Gastroesophageal sphincter (tissue), 4 donors: ENCODE data around the gene TMED8. TPM values are rescaled to one million over a fixed set of nuclear protein-coding genes. Genes with fewer than 3 reads are reported as not detected.

ENCODE experiments used
- ATAC-seq: fragments of 150-250 bp; one replicate; pipeline ENCODE4 v1.9.1; 2016; ENCODE audit warnings: mild to moderate bottlenecking, moderate library complexity
- H3K27ac ChIP-seq, 4 donors: fragments of 200-600 bp; sonication (generic) in 3 of 4; 1 replicate in 3 of 4; 2 replicates in 1 of 4; pipeline ENCODE4 v1.5.1; 2016 to 2019
- H3K27me3 ChIP-seq: fragments of 200-600 bp; sonication (generic); one replicate; pipeline ENCODE4 v1.5.1; 2019
- H3K36me3 ChIP-seq, 2 donors: fragments of 200-600 bp; sonication (generic); one replicate each; pipeline ENCODE4 v1.5.1; 2019; ENCODE audit warnings: control low read depth in 1 of 2
- H3K4me1 ChIP-seq, 3 donors: fragments of 200-600 bp; sonication (generic); 1 replicate in 2 of 3; 2 replicates in 1 of 3; pipeline ENCODE4 v1.5.1; 2016 to 2019; ENCODE audit warnings: control low read depth in 2 of 3
- H3K4me3 ChIP-seq, 2 donors: fragments of 200-600 bp; sonication (generic); one replicate each; pipeline ENCODE4 v1.5.1; 2019; ENCODE audit warnings: mild to moderate bottlenecking in 1 of 2, moderate library complexity in 1 of 2
- H3K9me3 ChIP-seq, 3 donors: fragments of 200-600 bp; sonication (generic); one replicate each; pipeline ENCODE4 v1.5.1; 2017 to 2019; ENCODE audit warnings: control low read depth in 2 of 3
- EP300 ChIP-seq: sonication (generic); formaldehyde crosslinking; IDR thresholded peaks from one replicate; pipeline ENCODE4 v1.6.1; 2017; ENCODE audit warnings: antibody characterized with exemption, mild to moderate bottlenecking
- POLR2A ChIP-seq, 2 donors: fragments of 450-650 bp; IDR thresholded peaks; one replicate each; pipeline ENCODE4 v1.6.1; 2017; ENCODE audit warnings: antibody characterized with exemption in 2 of 2, mild to moderate bottlenecking in 2 of 2, moderate library complexity in 1 of 2
- POLR2AphosphoS5 ChIP-seq: sonication (generic); formaldehyde crosslinking; IDR thresholded peaks from one replicate; pipeline ENCODE4 v1.6.1; 2017; ENCODE audit warnings: antibody characterized with exemption
- WGBS, 2 donors: methylation state at CpG; one replicate each; pipeline ENCODE4 v1.1.5; 2018; ENCODE audit warnings: low coverage in 1 of 2; 5-methylcytosine and 5-hydroxymethylcytosine counted together
- total RNA-seq, 4 donors: library from RNA; depleted of rRNA; stranded (reverse); fragments of >200 nt; gene quantifications; one replicate each; pipeline ENCODE4 v1.1.0, GENCODE V29; 2016
- TF ChIP-seq, protein P1 (sequence below), 4 experiments: fragments of 200-600 bp in 2 of 4; fragments of 450-650 bp in 2 of 4; sonication (generic) in 1 of 4; IDR thresholded peaks; one replicate each; pipeline ENCODE4 v1.5.1; 2017 to 2019; ENCODE audit warnings: antibody characterized with exemption in 4 of 4, mild to moderate bottlenecking in 2 of 4, moderate library complexity in 2 of 4

Gene TMED8, protein sequence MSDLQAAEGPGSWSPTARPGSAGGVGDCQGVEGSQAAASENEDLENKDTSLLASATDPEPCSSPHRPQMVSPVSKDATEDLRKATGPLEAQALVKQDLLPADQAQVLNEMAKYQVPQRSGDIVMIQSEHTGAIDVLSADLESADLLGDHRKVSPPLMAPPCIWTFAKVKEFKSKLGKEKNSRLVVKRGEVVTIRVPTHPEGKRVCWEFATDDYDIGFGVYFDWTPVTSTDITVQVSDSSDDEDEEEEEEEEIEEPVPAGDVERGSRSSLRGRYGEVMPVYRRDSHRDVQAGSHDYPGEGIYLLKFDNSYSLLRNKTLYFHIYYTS
- 10 to 100 TPM; 16.6 to 21.4 (median 20.7) TPM for total RNA-seq

DNA sequence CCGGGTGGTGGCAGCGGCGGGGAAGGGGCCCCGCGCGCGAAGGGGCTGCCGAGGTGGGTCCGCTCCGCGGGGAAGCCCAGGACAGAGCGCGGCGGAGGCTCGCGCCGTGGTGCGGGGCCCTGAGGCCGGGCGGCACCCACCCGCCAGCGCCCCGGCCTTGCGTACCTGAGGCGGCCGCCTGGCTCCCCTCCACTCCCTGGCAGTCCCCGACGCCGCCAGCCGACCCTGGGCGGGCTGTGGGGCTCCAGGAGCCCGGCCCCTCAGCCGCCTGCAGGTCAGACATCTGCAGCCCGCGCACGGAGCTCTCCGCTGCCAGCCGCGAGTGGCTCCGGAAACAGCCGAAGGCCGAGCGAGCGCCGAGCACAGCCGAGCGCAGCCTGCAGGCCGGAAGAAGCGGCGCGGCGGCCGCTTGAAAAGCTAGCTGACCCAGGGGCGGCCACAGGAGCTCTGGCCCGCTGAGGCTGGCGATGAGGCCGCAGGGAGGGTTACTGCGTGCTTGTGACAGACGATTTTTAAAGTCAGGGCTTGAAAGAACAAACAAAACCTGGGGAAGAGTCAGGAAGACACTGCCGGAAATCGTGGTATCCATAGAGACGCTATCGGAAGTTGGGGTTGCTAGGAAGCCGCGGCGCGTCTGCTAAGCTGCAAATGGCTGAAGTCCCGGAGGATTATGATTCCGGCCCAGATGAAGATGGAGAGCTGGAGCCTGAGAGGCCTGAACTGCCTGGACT lies at the start of gene TMED8, which contains the start of gene SAMD15:
TSS of gene TMED8 (minus strand) at position 324 of the 731 bp plus-strand sequence. CDS start at position 283, 41 bp downstream.
TSS of gene SAMD15 (plus strand) at position 609 of the 731 bp plus-strand sequence. CDS start at position 649, 40 bp downstream.
- ATAC-seq = peak; percentile 97
- TF ChIP-seq EP300 = no peak
- TF ChIP-seq POLR2A (IDR thresholded peaks at IDR 0.05) = peak; percentile 28 to 50
- TF ChIP-seq POLR2AphosphoS5 = no peak
- TF ChIP-seq, protein P1, sequence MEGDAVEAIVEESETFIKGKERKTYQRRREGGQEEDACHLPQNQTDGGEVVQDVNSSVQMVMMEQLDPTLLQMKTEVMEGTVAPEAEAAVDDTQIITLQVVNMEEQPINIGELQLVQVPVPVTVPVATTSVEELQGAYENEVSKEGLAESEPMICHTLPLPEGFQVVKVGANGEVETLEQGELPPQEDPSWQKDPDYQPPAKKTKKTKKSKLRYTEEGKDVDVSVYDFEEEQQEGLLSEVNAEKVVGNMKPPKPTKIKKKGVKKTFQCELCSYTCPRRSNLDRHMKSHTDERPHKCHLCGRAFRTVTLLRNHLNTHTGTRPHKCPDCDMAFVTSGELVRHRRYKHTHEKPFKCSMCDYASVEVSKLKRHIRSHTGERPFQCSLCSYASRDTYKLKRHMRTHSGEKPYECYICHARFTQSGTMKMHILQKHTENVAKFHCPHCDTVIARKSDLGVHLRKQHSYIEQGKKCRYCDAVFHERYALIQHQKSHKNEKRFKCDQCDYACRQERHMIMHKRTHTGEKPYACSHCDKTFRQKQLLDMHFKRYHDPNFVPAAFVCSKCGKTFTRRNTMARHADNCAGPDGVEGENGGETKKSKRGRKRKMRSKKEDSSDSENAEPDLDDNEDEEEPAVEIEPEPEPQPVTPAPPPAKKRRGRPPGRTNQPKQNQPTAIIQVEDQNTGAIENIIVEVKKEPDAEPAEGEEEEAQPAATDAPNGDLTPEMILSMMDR (IDR thresholded peaks at IDR 0.05) = peak in 3 of 4 experiments; percentile 24 to 55 (median 39)
- peak within 1 kb of the TSS; percentile 44 to 90 (median 86) for H3K27ac ChIP-seq
- no peaks in the 10 kb centered on the region for H3K36me3 ChIP-seq
- H3K9me3 ChIP-seq = no peaks in the 10 kb centered on the region
- H3K4me1 ChIP-seq = peaks cover 0 to 27% (median 9%) of the 10 kb centered on the region in 3 donors
- no peaks in the 10 kb centered on the region for H3K27me3 ChIP-seq
- WGBS, 2 donors = 0 to 1% methylated on average over 10 to 25 of the region's 69 CpGs
- H3K4me3 ChIP-seq = peak within 1 kb of the TSS; percentile 73 to 78

DNA sequence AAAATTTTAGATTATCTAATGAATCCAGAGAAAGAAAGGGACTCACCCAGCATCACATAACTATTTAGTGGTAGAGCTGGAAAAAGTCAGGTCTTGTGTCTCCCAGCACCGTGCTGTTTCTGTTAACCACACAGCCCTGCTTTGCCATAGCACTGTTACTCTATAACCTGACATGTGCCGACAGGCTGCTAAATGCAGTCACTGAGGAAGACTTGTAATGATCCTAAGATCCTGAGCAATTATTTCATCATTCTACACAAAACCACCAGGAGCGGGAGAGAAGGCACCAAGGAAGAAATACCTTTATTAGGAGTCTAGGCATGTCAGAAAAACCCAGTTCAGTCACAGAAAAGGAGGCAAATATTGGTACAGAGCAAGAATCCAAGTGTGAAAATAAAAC lies 49.5 kb upstream of the TMED8 start:
- 83% methylated on average over 2 to 3 of the region's 3 CpGs for WGBS, 2 donors
- no peak for TF ChIP-seq POLR2A (IDR thresholded peaks at IDR 0.05)
- TF ChIP-seq, protein P1 (IDR thresholded peaks at IDR 0.05) = no peak
- no peak for TF ChIP-seq POLR2AphosphoS5
- TF ChIP-seq EP300 = no peak
- no peaks in the 10 kb centered on the region for H3K27me3 ChIP-seq
- H3K4me1 ChIP-seq = no peaks in the 10 kb centered on the region
- H3K27ac ChIP-seq = no peak overlapping the region
- no peaks in the 10 kb centered on the region for H3K9me3 ChIP-seq
- no peak overlapping the region for H3K4me3 ChIP-seq
- peaks cover 4 to 100% of the 10 kb centered on the region in 2 donors for H3K36me3 ChIP-seq
- no peak for ATAC-seq

DNA sequence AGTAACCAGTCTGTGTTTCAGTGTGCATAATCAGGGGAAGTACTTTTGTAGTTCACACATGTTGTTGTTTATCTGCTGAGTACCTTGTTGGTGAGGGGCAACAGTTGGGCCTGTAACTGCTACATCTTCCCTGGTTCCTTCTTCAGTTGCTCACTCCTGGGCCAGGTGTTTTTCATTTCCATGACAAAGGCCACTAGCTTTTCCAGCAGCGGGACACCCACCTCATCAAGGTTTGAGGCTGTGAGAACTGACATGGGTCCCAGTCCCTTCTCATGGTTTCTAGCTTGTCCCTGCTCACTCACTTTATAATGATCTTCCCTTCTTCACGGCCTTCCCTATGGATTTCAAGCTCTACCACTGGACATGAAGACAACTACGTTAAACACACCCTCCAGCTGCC lies 48.0 kb upstream of the TMED8 start:
- WGBS, 2 donors = 80% methylated on average over 3 of the region's 3 CpGs; no CpG with 5 or more reads in 1 of the 2 donors
- H3K4me3 ChIP-seq = no peak overlapping the region
- no peak for ATAC-seq
- no peaks in the 10 kb centered on the region for H3K27me3 ChIP-seq
- TF ChIP-seq POLR2A (IDR thresholded peaks at IDR 0.05) (no peak), EP300 (no peak), POLR2AphosphoS5 (no peak)
- TF ChIP-seq, protein P1 (IDR thresholded peaks at IDR 0.05) = no peak
- peaks cover 0 to 12% (median 0%) of the 10 kb centered on the region in 3 donors for H3K9me3 ChIP-seq
- H3K27ac ChIP-seq = no peak overlapping the region
- H3K36me3 ChIP-seq = peaks cover 4 to 92% of the 10 kb centered on the region in 2 donors
- H3K4me1 ChIP-seq = no peaks in the 10 kb centered on the region

DNA sequence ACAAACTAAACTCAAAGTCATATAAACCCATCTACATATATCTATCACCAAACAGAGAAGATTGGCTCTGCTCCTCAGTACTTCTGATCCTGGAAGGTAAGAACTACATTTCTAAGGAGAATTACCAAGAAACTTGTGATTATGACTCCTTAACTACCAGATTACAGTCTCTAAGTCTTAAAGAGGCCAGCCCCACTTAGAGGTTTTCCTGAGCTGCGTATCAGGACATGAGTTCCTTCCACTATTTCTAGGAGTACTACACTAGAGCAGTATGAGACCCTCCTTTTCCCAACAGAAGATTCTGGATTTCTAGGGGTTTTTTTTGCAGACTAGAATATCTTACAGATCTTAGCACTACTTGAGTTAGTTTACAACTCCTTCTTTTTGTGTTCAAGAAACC lies 46.5 kb upstream of the TMED8 start, which contains the start of gene NOXRED1:
TSS of gene NOXRED1 (minus strand) at position 101 of the 400 bp plus-strand sequence. CDS start 634 bp downstream, outside the sequence.
- no peak within 1 kb of the TSS for H3K27ac ChIP-seq
- ATAC-seq = no peak

More for the DNA sequence above, 46.5 kb upstream of the TMED8 start, which contains the start of gene NOXRED1:
- H3K4me1 ChIP-seq = no peaks in the 10 kb centered on the region
- WGBS, 2 donors = 89 to 100% methylated on average over 1 of the region's 1 CpG
- TF ChIP-seq POLR2A (IDR thresholded peaks at IDR 0.05) (no peak), EP300 (no peak), POLR2AphosphoS5 (no peak)
- TF ChIP-seq, protein P1 (IDR thresholded peaks at IDR 0.05) = no peak
- no peaks in the 10 kb centered on the region for H3K27me3 ChIP-seq
- H3K4me3 ChIP-seq = no peak within 1 kb of the TSS
- peaks cover 0 to 26% (median 0%) of the 10 kb centered on the region in 3 donors for H3K9me3 ChIP-seq
- H3K36me3 ChIP-seq = peaks cover 2 to 77% of the 10 kb centered on the region in 2 donors
